Activated T-cell treated with anti-CD3 and anti-CD28 coated beads, Interleukin-2, amount 50 U/mL, for 72 hours (primary cell): ENCODE results near the gene NCK1. TPM values are rescaled to one million over a fixed set of nuclear protein-coding genes. Genes with fewer than 3 reads are reported as not detected.
A peak's percentile ranks its signal among the peaks of the same experiment; 100 is the strongest.

Experiments used
- ATAC-seq, 2 donors: fragments of 150-1000 bp; cut with Tn5 transposase; replicated peaks in 1 of 2; 2 replicates each; pipeline ENCODE4 v1.10.0; 2021; ENCODE audit warnings: moderate library complexity in 2 of 2, mild to moderate bottlenecking in 1 of 2
- DNase-seq, 2 donors: peaks; one replicate each; pipeline ENCODE4 v3.0.0; 2021 to 2022; ENCODE audit warnings: mixed read lengths in 1 of 2
- H3K27ac Mint-ChIP-seq: one replicate; pipeline ENCODE4 v1.8.0; 2022; ENCODE audit warnings: mild to moderate bottlenecking, moderate library complexity, mixed read lengths
- H3K27me3 Mint-ChIP-seq: one replicate; pipeline ENCODE4 v1.8.0; 2022; ENCODE audit warnings: low read depth, mixed read lengths
- H3K36me3 Mint-ChIP-seq, 2 donors: one replicate each; pipeline ENCODE4 v1.8.0; 2022; ENCODE audit warnings: mixed read lengths in 2 of 2, mild to moderate bottlenecking in 1 of 2; ENCODE audit not compliant: insufficient read depth in 2 of 2
- H3K4me1 Mint-ChIP-seq: one replicate; pipeline ENCODE4 v1.8.0; 2022; ENCODE audit warnings: low read depth, mixed read lengths
- H3K4me3 Mint-ChIP-seq, 2 donors: one replicate each; pipeline ENCODE4 v1.8.0; 2022; ENCODE audit warnings: mild to moderate bottlenecking in 2 of 2, mixed read lengths in 2 of 2, moderate library complexity in 2 of 2
- H3K9me3 Mint-ChIP-seq, 2 donors: one replicate each; pipeline ENCODE4 v1.8.0; 2022; ENCODE audit warnings: mixed read lengths in 2 of 2
- total RNA-seq, 2 donors: library from RNA; stranded (reverse); gene quantifications; one replicate each; pipeline ENCODE4 v1.2.3, GENCODE V29; 2022

NCK1 gene
- total RNA-seq, 2 donors from 2014 or later: 45.8 to 46.6 TPM

GRCh38 chr3:136920904-136921611, 59.0 kb downstream of the NCK1 start:
- H3K27me3 Mint-ChIP-seq: no peaks in the 10 kb centered on the region
- peaks cover 0 to 3% of the 10 kb centered on the region in 2 donors for H3K9me3 Mint-ChIP-seq
- H3K4me3 Mint-ChIP-seq: peak overlapping the region; percentile 15 to 86
- peaks cover 0 to 6% of the 10 kb centered on the region in 2 donors for H3K36me3 Mint-ChIP-seq
- peaks cover 66% of the 10 kb centered on the region for H3K4me1 Mint-ChIP-seq
- ATAC-seq (peak in 1 of 2 donors; percentile 38), DNase-seq (no peak)
- peak overlapping the region; percentile 83 for H3K27ac Mint-ChIP-seq

DNA sequence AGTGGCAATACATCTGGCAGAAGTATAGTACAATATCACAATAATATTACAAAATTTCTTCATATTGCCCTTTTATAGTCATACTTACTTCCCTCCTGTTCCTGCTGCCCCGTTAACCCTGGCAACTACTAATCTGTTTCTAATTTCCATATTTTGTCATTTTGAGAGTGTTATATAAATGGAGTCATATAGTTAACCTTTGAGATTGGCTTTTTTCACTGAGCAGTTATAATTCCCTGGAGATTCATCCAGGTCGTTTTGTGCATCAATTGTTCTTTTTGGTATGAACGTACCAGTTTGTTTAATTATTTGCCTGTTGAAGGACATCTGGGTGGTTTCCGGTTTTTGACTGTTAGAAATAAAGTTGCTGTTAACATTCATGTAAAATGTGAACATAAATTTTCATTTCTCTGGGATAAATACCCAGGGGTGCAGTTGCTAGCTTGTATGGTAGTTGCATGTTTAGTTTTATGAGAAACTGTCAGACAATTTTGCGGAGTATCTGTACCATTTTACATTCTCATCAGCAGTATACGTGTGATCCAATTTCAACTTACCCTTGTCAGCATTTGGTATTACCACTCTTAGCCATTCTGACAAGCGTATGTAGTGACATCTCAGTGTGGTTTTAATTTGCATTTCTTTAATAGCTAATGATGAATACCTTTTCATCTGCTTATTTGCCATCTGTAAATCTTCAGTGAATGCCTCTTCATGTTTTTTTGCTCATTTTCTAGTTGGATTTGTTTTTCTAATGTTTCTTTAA, 63.6 kb downstream of the NCK1 start:
- H3K27me3 Mint-ChIP-seq: no peaks in the 10 kb centered on the region
- peak overlapping the region in 1 of 2 donors; percentile 64 for H3K4me3 Mint-ChIP-seq
- peak overlapping the region; percentile 16 for H3K27ac Mint-ChIP-seq
- peaks cover 0 to 3% of the 10 kb centered on the region in 2 donors for H3K9me3 Mint-ChIP-seq
- DNase-seq: no peak
- peaks cover 0 to 18% of the 10 kb centered on the region in 2 donors for H3K36me3 Mint-ChIP-seq
- ATAC-seq: no peak
- H3K4me1 Mint-ChIP-seq: peaks cover 48% of the 10 kb centered on the region

DNA sequence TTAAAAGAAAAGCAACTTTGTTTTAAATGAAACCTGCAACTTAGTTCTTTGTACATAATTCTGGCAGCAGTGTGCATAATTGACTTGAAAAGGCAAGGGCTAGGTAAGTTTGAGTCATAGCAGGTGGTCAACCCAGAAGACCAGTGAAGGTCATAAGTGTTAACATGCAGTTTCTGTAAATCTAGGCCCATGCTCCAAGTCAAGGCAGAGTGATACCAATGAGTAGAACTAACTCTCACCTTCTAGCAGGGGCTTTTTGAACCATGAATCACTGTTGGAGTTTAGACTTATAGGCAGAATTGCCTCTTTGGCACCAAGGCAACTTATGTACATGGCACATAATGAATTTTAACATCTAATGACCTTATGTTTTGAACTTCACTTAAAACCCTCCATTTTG, 66.2 kb downstream of the NCK1 start:
- ATAC-seq: peak; percentile 92 to 93
- peak; percentile 4 to 10 for DNase-seq
- H3K27me3 Mint-ChIP-seq: no peaks in the 10 kb centered on the region
- peaks cover 3 to 15% of the 10 kb centered on the region in 2 donors for H3K36me3 Mint-ChIP-seq
- peaks cover 48% of the 10 kb centered on the region for H3K4me1 Mint-ChIP-seq
- peak overlapping the region in 1 of 2 donors; percentile 46 for H3K4me3 Mint-ChIP-seq
- H3K27ac Mint-ChIP-seq: peak overlapping the region; percentile 92
- no peaks in the 10 kb centered on the region for H3K9me3 Mint-ChIP-seq

DNA sequence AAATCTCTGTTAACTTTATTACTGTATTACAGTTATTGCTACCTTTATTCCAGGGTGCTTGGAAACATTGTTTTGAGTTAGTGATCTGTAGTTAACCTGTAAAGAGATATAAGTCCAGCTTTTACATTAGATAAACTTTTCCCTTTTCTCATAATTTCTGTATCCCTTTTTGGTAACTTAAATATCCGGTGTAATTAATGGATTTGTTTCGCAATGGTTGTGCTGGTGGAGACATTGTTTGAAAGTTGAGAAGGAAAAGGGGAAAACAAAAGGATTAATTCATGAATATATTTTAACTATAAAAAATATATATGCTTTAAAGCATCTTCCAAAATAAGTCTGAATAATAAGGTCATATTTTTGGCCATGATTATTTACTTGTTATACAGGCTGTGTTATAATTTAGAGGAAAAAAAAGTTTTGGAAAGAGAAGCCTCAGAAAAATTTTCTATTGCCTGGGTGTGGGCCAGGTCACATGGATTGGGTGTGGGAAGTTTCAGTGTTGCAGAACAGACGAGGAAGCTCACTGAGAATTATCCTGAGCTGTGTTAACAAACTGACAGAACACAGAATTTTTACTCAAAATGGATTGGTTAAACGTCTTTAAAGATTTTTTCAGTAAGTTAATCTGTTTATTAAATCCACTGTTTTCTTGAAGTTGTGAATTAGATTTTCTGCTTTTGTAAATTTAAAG, 68.1 kb downstream of the NCK1 start:
- no peak for DNase-seq
- peaks cover 4 to 24% of the 10 kb centered on the region in 2 donors for H3K36me3 Mint-ChIP-seq
- H3K9me3 Mint-ChIP-seq: no peaks in the 10 kb centered on the region
- no peak overlapping the region for H3K4me3 Mint-ChIP-seq
- ATAC-seq: no peak
- peaks cover 51% of the 10 kb centered on the region for H3K4me1 Mint-ChIP-seq
- no peak overlapping the region for H3K27ac Mint-ChIP-seq
- no peaks in the 10 kb centered on the region for H3K27me3 Mint-ChIP-seq

DNA sequence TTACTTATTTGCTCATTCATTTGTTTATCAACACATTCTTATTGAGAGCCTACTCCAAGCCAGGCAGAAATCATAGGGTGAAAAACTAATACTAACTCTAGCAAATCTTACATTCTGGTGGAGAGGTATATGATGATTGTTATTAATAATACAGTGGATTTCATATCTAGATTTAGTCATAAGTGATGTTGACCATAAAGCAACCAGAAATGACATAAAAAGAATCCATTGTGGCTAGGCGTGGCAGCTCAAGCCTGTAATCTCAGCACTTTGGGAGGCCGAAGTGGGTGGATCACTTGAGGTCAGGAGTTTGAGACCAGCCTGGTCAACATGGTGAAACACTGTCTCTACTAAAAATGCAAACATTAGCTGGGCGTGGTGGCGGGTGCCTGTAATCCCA, 69.6 kb downstream of the NCK1 start:
- peak overlapping the region in 1 of 2 donors; percentile 49 for H3K4me3 Mint-ChIP-seq
- H3K4me1 Mint-ChIP-seq: peaks cover 55% of the 10 kb centered on the region
- H3K27ac Mint-ChIP-seq: peak overlapping the region; percentile 52
- H3K9me3 Mint-ChIP-seq: peaks cover 0 to 1% of the 10 kb centered on the region in 2 donors
- H3K27me3 Mint-ChIP-seq: no peaks in the 10 kb centered on the region
- ATAC-seq (peak in 1 of 2 donors; percentile 24), DNase-seq (no peak)
- peaks cover 8 to 29% of the 10 kb centered on the region in 2 donors for H3K36me3 Mint-ChIP-seq

- no peaks in the 10 kb centered on the region for H3K27me3 Mint-ChIP-seq
- H3K4me1 Mint-ChIP-seq: peaks cover 52% of the 10 kb centered on the region
- H3K4me3 Mint-ChIP-seq: peak overlapping the region in 1 of 2 donors; percentile 16
- ATAC-seq: peak; percentile 40 to 56
- peaks cover 0 to 4% of the 10 kb centered on the region in 2 donors for H3K9me3 Mint-ChIP-seq
- peak overlapping the region; percentile 95 for H3K27ac Mint-ChIP-seq
- no peak for DNase-seq
- peaks cover 9 to 37% of the 10 kb centered on the region in 2 donors for H3K36me3 Mint-ChIP-seq
These were observed 70.5 kb downstream of the NCK1 start for GRCh38 chr3:136932523-136932922.

GRCh38 chr3:136932978-136933772, 71.2 kb downstream of the NCK1 start:
- Mint-ChIP-seq H3K36me3 (peaks cover 9 to 40% of the 10 kb centered on the region in 2 donors), H3K27me3 (no peaks in the 10 kb centered on the region), H3K9me3 (peaks cover 0 to 4% of the 10 kb centered on the region in 2 donors), H3K4me1 (peaks cover 52% of the 10 kb centered on the region), H3K4me3 (peak overlapping the region in 1 of 2 donors; percentile 16), H3K27ac (peak overlapping the region; percentile 95)
- ATAC-seq (peak; percentile 35 to 61), DNase-seq (no peak)

DNA sequence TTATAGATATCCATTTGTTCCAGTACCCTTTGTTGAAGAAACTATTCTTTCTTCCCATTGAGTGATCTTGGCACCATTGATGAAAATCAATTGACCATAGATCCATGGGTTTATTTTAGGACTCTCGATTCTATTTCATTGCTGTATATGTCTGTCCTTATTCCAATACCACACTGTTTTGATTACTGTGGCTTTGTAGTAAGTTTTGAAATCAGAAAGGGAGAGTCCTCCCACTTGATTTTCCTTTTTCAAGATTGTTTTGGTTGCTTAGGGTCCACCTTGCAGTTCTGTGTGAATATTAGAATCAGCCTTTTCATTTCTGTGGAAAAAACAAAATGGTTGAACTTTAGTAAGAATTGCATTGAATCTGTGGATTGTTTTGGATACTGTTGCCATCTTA, 75.2 kb downstream of the NCK1 start:
- no peak for ATAC-seq

GRCh38 chr3:136937851-136938250, 75.8 kb downstream of the NCK1 start:
- Mint-ChIP-seq H3K4me3 (no peak overlapping the region), H3K27me3 (no peaks in the 10 kb centered on the region), H3K27ac (peak overlapping the region; percentile 17), H3K36me3 (peaks cover 7 to 33% of the 10 kb centered on the region in 2 donors), H3K9me3 (peaks cover 0 to 4% of the 10 kb centered on the region in 2 donors), H3K4me1 (peaks cover 58% of the 10 kb centered on the region)
- DNase-seq: no peak
- no peak for ATAC-seq

More for the DNA sequence above, 75.2 kb downstream of the NCK1 start:
- DNase-seq: no peak
- Mint-ChIP-seq H3K4me1 (peaks cover 58% of the 10 kb centered on the region), H3K4me3 (no peak overlapping the region), H3K27ac (no peak overlapping the region), H3K9me3 (peaks cover 0 to 4% of the 10 kb centered on the region in 2 donors), H3K27me3 (no peaks in the 10 kb centered on the region), H3K36me3 (peaks cover 7 to 33% of the 10 kb centered on the region in 2 donors)

GRCh38 chr3:136938334-136938733, 76.3 kb downstream of the NCK1 start:
- Mint-ChIP-seq H3K27me3 (no peaks in the 10 kb centered on the region), H3K4me3 (peak overlapping the region in 1 of 2 donors; percentile 17), H3K27ac (no peak overlapping the region), H3K4me1 (peaks cover 59% of the 10 kb centered on the region), H3K9me3 (peaks cover 0 to 4% of the 10 kb centered on the region in 2 donors), H3K36me3 (peaks cover 5 to 31% of the 10 kb centered on the region in 2 donors)
- DNase-seq: no peak
- no peak for ATAC-seq

DNA sequence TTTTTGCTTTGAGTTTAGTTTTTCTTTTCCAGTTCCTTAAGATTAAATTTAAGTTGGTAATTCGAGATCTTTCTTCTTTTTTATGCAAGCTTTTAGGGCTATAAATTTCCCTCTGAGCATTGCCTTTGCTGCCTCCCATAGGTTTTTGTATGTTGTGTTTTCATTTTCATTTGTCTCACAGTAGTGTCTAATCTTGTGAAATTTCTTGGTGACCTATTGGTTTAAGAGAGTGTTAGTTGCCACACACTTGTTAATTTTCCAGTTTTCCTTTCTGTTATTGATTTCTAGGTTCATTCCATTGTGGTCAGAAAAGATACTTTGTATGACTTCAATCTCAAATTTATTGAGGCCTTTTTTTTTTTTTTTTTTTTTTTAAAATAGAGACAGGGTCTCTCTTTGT, 77.5 kb downstream of the NCK1 start:
- Mint-ChIP-seq H3K9me3 (peaks cover 0 to 4% of the 10 kb centered on the region in 2 donors), H3K27me3 (no peaks in the 10 kb centered on the region), H3K4me1 (peaks cover 59% of the 10 kb centered on the region), H3K27ac (peak overlapping the region; percentile 97), H3K4me3 (peak overlapping the region; percentile 20 to 87), H3K36me3 (peaks cover 8 to 24% of the 10 kb centered on the region in 2 donors)
- no peak for ATAC-seq
- no peak for DNase-seq

- Mint-ChIP-seq H3K4me1 (peaks cover 42% of the 10 kb centered on the region), H3K9me3 (no peaks in the 10 kb centered on the region), H3K36me3 (peaks cover 3 to 11% of the 10 kb centered on the region in 2 donors), H3K4me3 (no peak overlapping the region), H3K27ac (peak overlapping the region; percentile 78), H3K27me3 (no peaks in the 10 kb centered on the region)
- DNase-seq (no peak), ATAC-seq (no peak)
These were observed 80.8 kb downstream of the NCK1 start for GRCh38 chr3:136942803-136943202.
